ENCODE results near the gene IDUA.

DNA sequence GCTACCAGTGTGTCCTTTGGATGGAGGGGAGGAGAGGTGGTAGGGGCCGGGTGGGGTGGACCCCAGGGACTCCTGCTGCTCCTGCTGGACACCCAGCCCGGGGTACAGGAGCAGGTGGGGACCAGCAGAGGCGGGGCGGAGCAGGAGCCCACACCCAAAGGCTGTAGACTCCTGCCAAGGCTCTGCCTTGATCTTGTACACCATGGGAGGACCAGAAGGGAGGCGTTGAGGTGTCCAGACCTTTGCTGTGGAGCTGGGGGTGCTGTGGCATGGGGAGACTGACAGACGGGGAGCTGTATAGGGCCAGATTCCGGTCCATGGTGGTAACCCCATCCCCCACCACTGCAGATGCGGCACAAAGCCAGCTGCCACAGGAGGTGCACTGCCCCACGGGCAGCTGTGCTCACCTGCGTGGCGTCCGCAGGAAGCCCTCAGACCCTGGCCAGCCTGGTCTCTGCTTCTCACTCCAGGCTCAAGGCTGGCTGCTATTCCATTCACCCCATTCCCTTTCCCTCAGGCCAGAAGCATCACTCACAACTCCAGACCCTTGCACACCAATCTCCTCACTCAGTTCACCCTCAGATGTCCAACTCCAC lies 11.3 kb downstream of the IDUA start:
- TF ChIP-seq, protein P1, sequence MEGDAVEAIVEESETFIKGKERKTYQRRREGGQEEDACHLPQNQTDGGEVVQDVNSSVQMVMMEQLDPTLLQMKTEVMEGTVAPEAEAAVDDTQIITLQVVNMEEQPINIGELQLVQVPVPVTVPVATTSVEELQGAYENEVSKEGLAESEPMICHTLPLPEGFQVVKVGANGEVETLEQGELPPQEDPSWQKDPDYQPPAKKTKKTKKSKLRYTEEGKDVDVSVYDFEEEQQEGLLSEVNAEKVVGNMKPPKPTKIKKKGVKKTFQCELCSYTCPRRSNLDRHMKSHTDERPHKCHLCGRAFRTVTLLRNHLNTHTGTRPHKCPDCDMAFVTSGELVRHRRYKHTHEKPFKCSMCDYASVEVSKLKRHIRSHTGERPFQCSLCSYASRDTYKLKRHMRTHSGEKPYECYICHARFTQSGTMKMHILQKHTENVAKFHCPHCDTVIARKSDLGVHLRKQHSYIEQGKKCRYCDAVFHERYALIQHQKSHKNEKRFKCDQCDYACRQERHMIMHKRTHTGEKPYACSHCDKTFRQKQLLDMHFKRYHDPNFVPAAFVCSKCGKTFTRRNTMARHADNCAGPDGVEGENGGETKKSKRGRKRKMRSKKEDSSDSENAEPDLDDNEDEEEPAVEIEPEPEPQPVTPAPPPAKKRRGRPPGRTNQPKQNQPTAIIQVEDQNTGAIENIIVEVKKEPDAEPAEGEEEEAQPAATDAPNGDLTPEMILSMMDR (IDR thresholded peaks at IDR 0.05): no peak
- no peak for TF ChIP-seq ZFX (IDR thresholded peaks at IDR 0.05; ENCODE audit: borderline replicate concordance)
